Stomach (tissue), 4 donors: ENCODE data around the gene SCML2.

Experiments
- POLR2A ChIP-seq, 4 donors: fragments of 450-650 bp; IDR thresholded peaks; one replicate each; pipeline ENCODE4 v1.6.1; 2016; ENCODE audit warnings: antibody characterized with exemption in 4 of 4, control low read depth in 2 of 4, mild to moderate bottlenecking in 1 of 4, moderate library complexity in 1 of 4
- POLR2AphosphoS5 ChIP-seq, 3 donors: sonication (generic); formaldehyde crosslinking; IDR thresholded peaks; one replicate each; pipeline ENCODE4 v1.6.1; 2016; ENCODE audit warnings: antibody characterized with exemption in 3 of 3
- TF ChIP-seq, protein P1 (sequence below), 7 experiments: fragments of 450-650 bp in 4 of 7; fragments of 200-600 bp in 3 of 7; sonication (generic) in 3 of 7; IDR thresholded peaks; one replicate each; pipeline ENCODE4 v1.5.1; 2016 to 2019; ENCODE audit warnings: antibody characterized with exemption in 7 of 7, control low read depth in 2 of 7, mild to moderate bottlenecking in 1 of 7

- TF ChIP-seq POLR2AphosphoS5 (IDR thresholded peaks at IDR 0.05) (no peak), POLR2A (IDR thresholded peaks at IDR 0.05) (no peak)
- TF ChIP-seq, protein P1, sequence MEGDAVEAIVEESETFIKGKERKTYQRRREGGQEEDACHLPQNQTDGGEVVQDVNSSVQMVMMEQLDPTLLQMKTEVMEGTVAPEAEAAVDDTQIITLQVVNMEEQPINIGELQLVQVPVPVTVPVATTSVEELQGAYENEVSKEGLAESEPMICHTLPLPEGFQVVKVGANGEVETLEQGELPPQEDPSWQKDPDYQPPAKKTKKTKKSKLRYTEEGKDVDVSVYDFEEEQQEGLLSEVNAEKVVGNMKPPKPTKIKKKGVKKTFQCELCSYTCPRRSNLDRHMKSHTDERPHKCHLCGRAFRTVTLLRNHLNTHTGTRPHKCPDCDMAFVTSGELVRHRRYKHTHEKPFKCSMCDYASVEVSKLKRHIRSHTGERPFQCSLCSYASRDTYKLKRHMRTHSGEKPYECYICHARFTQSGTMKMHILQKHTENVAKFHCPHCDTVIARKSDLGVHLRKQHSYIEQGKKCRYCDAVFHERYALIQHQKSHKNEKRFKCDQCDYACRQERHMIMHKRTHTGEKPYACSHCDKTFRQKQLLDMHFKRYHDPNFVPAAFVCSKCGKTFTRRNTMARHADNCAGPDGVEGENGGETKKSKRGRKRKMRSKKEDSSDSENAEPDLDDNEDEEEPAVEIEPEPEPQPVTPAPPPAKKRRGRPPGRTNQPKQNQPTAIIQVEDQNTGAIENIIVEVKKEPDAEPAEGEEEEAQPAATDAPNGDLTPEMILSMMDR (IDR thresholded peaks at IDR 0.05): no peak
Observed at GRCh38 chrX:18271309-18271708, 83.2 kb downstream of the SCML2 start.
